GM19193 (cell line): Measurements from ENCODE around the gene PIGA.

Source experiments
- POLR2A ChIP-seq: IDR thresholded peaks from 4 replicates; pipeline ENCODE4 v1.6.1; 2011; ENCODE audit not compliant: insufficient read depth, insufficient read length; ENCODE audit errors: extremely low read depth

Gene PIGA

DNA sequence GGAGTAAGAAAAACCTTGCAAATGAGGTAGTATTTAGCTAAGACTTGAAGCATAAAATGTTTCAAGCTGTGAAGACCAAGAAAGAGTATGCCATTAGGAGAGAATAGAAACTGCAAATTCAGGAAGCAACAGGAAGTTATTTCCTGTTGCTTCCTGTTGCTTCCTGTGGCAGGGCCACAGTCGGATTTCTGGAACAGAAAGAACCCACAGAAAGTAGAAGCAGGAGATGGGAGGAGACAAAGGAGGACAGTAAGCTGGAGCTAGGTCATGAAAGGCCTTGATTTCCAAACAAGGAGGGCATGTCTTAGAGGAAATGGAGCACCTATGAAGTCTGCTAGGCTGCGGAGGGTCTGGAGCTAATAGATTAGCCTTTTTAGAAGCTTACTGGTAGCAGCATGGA is 37.1 kb downstream of the PIGA start:
- no peak for TF ChIP-seq POLR2A

DNA sequence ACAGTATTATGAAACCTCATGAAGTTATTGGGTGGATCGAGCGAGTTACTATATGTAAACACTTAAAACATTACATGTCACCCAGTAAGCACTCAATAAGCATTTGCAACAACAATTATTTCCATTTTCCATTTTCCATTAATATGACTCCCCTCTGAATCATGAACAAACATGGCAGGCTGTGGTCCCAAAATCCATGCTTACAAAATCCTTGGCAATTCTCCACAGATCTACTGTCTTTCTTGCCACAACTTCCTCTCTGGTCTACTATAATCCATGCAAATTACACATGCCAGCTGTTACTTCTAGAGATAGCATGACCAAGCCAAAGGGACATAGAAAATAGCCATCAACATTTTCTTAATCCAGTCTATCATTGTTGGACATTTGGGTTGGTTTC is 41.9 kb downstream of the PIGA start:
- no peak for TF ChIP-seq POLR2A

DNA sequence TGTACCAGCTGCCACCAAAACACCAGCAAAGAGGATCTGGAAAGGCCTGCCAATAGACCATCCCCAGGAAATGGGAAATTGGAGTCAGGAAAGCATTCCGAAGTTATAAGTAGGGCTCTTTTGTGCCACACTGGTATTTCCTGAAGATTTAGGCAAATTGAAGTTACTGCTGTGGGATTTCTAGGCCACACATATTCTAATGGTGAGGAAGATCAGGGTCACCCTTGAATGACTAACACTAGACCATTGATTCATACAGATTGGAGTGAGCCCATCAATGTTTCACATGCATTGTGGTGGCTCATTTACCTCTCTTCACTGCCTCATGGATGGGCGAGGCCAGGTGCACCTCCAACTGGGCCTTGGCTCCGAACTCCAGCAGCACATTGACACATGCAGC is 42.5 kb downstream of the PIGA start:
- no peak for TF ChIP-seq POLR2A

DNA sequence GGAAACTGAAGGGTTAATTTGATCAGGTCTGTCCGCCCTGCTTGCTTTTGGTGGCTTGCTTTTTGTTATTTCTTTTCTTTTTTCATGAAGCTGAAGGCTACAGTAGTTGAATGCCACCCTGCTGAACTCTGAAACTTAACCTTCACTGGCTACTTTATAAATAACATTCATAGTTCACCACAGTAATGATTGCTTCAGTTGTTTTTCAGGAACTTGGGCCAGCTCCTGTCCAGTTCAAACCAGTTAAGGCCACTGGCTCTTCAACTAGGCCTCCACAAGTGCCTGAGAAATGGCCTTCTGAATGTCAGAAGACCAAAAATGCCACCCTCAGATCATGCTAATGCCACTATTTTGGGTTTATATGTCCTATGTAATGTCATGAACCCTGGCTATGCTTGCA is 57.7 kb downstream of the PIGA start:
- no peak for TF ChIP-seq POLR2A

DNA sequence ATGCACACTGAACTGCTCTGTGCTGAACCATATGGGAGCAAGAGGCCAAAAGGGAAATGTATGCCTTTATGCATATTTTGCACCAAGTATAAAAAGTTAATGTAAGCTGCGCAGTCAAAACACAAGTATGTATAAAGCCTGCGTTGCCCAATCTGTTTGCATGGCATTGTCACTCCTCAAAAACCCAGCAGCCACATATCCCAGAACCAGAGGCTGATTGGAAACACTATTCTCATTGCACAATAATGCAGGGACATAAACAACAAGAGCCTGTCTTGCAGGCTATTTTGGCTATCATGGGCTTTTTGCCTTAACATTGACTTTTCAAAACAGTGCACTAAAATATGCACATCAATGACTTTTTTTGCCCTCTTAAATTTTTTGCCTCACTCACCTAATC is 60.4 kb downstream of the PIGA start:
- no peak for TF ChIP-seq POLR2A

DNA sequence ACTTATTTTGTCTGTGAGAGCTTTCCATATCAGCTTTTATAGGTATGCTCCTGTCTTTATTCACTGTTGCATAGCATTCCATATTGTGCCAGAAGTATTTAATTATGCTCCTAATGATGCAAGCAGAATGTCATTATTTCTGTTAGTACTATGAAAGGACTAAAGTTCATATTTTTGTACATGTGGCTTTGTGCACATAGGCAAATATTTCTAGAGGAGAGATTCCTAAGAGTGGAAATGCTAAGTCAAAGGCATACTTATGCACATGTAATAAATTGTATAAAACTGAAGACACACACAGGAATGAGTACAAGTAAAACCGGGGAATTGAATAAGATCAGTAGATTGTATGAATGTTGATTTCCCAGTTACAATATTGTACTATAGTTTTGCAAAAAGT is 63.6 kb downstream of the PIGA start:
- no peak for TF ChIP-seq POLR2A

DNA sequence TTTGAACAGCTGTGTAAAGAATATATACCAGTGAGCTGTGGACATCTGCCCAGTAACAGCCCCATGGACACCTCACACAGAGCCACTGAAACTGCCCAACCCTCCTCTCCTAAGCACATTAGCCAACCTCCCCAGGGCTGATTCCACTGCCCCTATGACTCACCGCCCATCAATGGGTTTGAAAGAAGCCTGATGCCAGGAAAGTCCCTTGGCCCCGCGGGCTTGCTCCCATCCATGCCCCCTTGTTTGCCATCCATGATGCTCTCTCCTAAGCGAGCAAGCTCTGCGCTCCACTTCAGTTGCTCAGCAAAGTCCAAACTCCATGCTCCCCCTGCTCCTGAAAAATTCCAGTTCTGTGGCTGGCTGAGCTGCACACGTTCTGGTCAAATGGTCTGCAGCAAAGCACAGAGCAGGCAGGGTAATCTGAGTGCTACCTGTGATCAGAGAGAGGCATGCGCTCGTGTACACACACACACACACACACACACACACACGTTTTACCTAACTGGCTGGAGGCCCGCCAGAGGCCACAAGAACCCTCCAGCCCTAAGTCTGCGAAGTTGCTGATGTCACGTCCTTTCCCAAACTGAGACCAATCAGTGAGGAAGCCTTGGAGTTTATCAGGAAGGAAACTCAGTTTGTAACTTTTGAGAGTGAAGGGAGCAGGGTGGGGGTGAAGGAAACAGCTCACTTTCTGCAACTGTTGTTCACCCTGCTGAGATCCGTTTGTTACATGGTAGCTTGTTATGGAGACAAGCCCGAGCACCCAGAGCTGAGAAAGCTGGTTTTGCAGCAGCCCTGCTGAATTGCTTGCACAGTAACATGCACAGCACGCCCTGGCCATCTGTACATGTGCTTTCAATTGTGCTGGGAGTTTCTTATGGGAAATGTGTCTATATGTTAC is 65.5 kb downstream of the PIGA start, which contains the start of gene ASB9:
Gene ASB9, minus strand, starts transcription at position 466 of the 904 bp plus-strand sequence. Its CDS starts 209 bp downstream, at position 257.
- no peak for TF ChIP-seq POLR2A
